Esophagus muscularis mucosa (tissue), 4 donors: Measurements from ENCODE around the gene FAM162B.

ENCODE experiments used
- CTCF ChIP-seq, 3 experiments: fragments of 200-600 bp in 2 of 3; fragments of 450-650 bp in 1 of 3; sonication (generic) in 2 of 3; IDR thresholded peaks; one replicate each; pipeline ENCODE4 v1.5.1; 2017 to 2019; ENCODE audit warnings: antibody characterized with exemption in 3 of 3, mild to moderate bottlenecking in 2 of 3, moderate library complexity in 1 of 3
- EP300 ChIP-seq: sonication (generic); formaldehyde crosslinking; IDR thresholded peaks from one replicate; pipeline ENCODE4 v1.6.1; 2017; ENCODE audit warnings: antibody characterized with exemption
- POLR2A ChIP-seq: fragments of 450-650 bp; IDR thresholded peaks from one replicate; pipeline ENCODE4 v1.6.1; 2017; ENCODE audit warnings: antibody characterized with exemption, moderate library complexity, mild to moderate bottlenecking, low read depth
- POLR2AphosphoS5 ChIP-seq, 2 donors: sonication (generic); formaldehyde crosslinking; IDR thresholded peaks; one replicate each; pipeline ENCODE4 v1.6.1; 2017; ENCODE audit warnings: antibody characterized with exemption in 2 of 2

DNA sequence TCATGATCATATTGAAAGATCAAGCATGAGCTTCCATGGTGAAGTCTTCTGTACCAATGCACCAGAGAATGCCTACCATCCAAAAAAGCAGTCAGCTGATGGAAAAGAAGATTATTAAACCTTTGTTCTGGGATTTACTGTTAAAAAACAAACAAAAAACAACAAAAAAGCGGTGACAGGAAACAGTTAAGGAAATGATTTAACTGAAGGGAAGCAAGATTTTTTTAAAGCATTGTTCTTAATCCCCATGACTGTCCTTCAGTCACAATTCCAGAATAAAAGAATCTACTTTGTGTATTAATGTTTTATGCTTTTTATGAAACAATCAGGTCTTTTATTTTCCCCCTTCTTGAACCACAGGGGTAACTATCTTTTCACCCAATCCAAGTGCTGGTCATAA lies 23.9 kb downstream of the FAM162B start:
- no peak for TF ChIP-seq POLR2A
- no peak for TF ChIP-seq POLR2AphosphoS5 (IDR thresholded peaks at IDR 0.05)
- no peak for TF ChIP-seq EP300
- no peak for TF ChIP-seq CTCF (IDR thresholded peaks at IDR 0.05)
